ENCODE data around the gene TXLNG.

GRCh38 chrX:16785247-16786138 is 773 bp upstream of the TXLNG start:
- TF ChIP-seq E2F2 (CRISPR knock-in tag; IDR thresholded peaks at IDR 0.05; ENCODE audit: borderline replicate concordance) (no peak), HOMEZ (CRISPR knock-in tag; IDR thresholded peaks at IDR 0.05; ENCODE audit: low read depth) (no peak), ATF3 (CRISPR knock-in tag; IDR thresholded peaks at IDR 0.05) (no peak), FOXK2 (IDR thresholded peaks at IDR 0.05) (no peak), MYPOP (CRISPR knock-in tag; IDR thresholded peaks at IDR 0.05) (no peak), JUNB (CRISPR knock-in tag; IDR thresholded peaks at IDR 0.05; ENCODE audit: borderline replicate concordance) (no peak), POLR2AphosphoS5 (IDR thresholded peaks at IDR 0.05; ENCODE audit: low read depth, low read length) (no peak), MLLT10 (CRISPR knock-in tag; IDR thresholded peaks at IDR 0.05) (no peak)
